SK-N-SH treated with all-trans-retinoic acid at 6 μM for 48 hours (cell line): ENCODE results near the gene COL15A1.

Experiments used
- CSDC2 ChIP-seq: fragments of 250-450 bp; sonication (Bioruptor Pico); IDR thresholded peaks from 2 replicates; pipeline ENCODE4 v1.5.0; 2020; ENCODE audit warnings: mild to moderate bottlenecking, moderate library complexity
- PATZ1 ChIP-seq: fragments of 250-450 bp; sonication (Bioruptor Pico); IDR thresholded peaks from 2 replicates; pipeline ENCODE4 v1.8.0; 2020; ENCODE audit warnings: mild to moderate bottlenecking, moderate library complexity, borderline replicate concordance
- RARB ChIP-seq: fragments of 250-450 bp; sonication (Bioruptor Pico); IDR thresholded peaks from 2 replicates; pipeline ENCODE4 v1.8.0; 2021; ENCODE audit warnings: mild to moderate bottlenecking, moderate library complexity
- SNAI2 ChIP-seq: fragments of 250-450 bp; sonication (Bioruptor Pico); IDR thresholded peaks from 2 replicates; pipeline ENCODE4 v1.5.0; 2020; ENCODE audit warnings: mild to moderate bottlenecking, moderate library complexity
- TOX ChIP-seq: fragments of 250-450 bp; sonication (Bioruptor Pico); IDR thresholded peaks from 2 replicates; pipeline ENCODE4 v1.8.0; 2021; ENCODE audit warnings: mild to moderate bottlenecking, moderate library complexity, borderline replicate concordance
- TSHZ2 ChIP-seq: fragments of 250-450 bp; sonication (Bioruptor Pico); IDR thresholded peaks from 2 replicates; pipeline ENCODE4 v1.5.0; 2020; ENCODE audit warnings: mild to moderate bottlenecking, moderate library complexity
- ZC3H10 ChIP-seq: fragments of 250-450 bp; sonication (Bioruptor Pico); IDR thresholded peaks from 2 replicates; pipeline ENCODE4 v1.5.1; 2021; ENCODE audit warnings: mild to moderate bottlenecking, moderate library complexity
- ZNF70 ChIP-seq: fragments of 450-650 bp; formaldehyde crosslinking; IDR thresholded peaks from 2 replicates; pipeline ENCODE4 v1.5.0; 2020; ENCODE audit warnings: mild to moderate bottlenecking, moderate library complexity

GRCh38 chr9:98972716-98973115 is 29.0 kb downstream of the COL15A1 start:
- no peak for TF ChIP-seq SNAI2 (CRISPR knock-in tag)
- no peak for TF ChIP-seq TOX (CRISPR knock-in tag)
- TF ChIP-seq ZC3H10 (CRISPR knock-in tag), result no peak
- TF ChIP-seq PATZ1, result no peak
- no peak for TF ChIP-seq RARB (CRISPR knock-in tag)
- TF ChIP-seq ZNF70, result no peak
- TF ChIP-seq CSDC2 (CRISPR knock-in tag), result no peak
- TF ChIP-seq TSHZ2 (CRISPR knock-in tag), result no peak
